Sigmoid colon (tissue), 4 donors: ENCODE data around the gene TLNRD1.

Experiments
- CTCF ChIP-seq, 4 experiments: fragments of 450-650 bp in 3 of 4; fragments of 200-600 bp in 1 of 4; IDR thresholded peaks; one replicate each; pipeline ENCODE4 v1.5.1; 2016 to 2019; ENCODE audit warnings: antibody characterized with exemption in 4 of 4, mild to moderate bottlenecking in 3 of 4, moderate library complexity in 2 of 4
- EP300 ChIP-seq, 4 donors: sonication (generic); formaldehyde crosslinking; IDR thresholded peaks; one replicate each; pipeline ENCODE4 v1.6.1; 2017; ENCODE audit warnings: antibody characterized with exemption in 4 of 4
- POLR2A ChIP-seq, 2 donors: fragments of 450-650 bp; IDR thresholded peaks; one replicate each; pipeline ENCODE4 v1.6.1; 2016; ENCODE audit warnings: antibody characterized with exemption in 2 of 2, mild to moderate bottlenecking in 2 of 2, moderate library complexity in 2 of 2

DNA sequence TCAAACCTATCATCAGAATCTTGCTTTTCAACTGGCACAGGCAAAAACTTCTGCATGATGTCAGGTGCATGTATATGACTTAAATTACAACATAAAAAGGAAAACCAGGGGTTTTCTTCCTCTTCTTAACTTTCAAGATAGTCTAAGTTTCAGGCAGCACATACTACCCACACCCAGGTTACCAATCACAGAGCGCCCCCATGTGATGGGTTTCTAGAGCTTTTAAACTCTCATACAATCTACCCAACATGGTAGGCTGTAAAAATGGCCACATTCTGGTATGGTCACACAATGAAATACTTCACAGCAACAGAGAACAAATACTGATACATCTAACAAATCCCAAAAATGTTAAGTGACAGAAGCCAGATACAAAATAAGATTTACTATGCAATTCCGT, 18.5 kb upstream of the TLNRD1 start:
- TF ChIP-seq CTCF (IDR thresholded peaks at IDR 0.05) (no peak), EP300 (IDR thresholded peaks at IDR 0.05) (no peak), POLR2A (IDR thresholded peaks at IDR 0.05) (no peak)
